ENCODE results near the gene NELFA. TPM values are rescaled to one million over a fixed set of nuclear protein-coding genes. Genes with fewer than 3 reads are reported as not detected.

NELFA gene
- total RNA-seq (10.9 TPM), polyA plus RNA-seq (37.2 TPM)
- long read RNA-seq, donor 1, result 0 reads
- long read RNA-seq, donor 2, result 0 reads
- long read RNA-seq, donor 3, transcript NELFA-202 (11 exons, 3,343 nt), result major isoform, 10 of 12 reads
- long read RNA-seq, donor 3, partial matches to known transcripts, result 0 of 12 reads
- long read RNA-seq, donor 3, other reads (novel, unspliced or antisense), result 0 of 12 reads
- long read RNA-seq, donor 4, partial matches to known transcripts, result 0 of 4 reads
- long read RNA-seq, donor 4, other reads (novel, unspliced or antisense), result 0 of 4 reads
- long read RNA-seq, donor 5, transcript NELFA-202 (11 exons, 3,343 nt), result major isoform, 10 of 12 reads
- long read RNA-seq, donor 5, partial matches to known transcripts, result 0 of 12 reads
- long read RNA-seq, donor 5, other reads (novel, unspliced or antisense), result 0 of 12 reads
- long read RNA-seq, donor 6, transcript NELFA-202 (11 exons, 3,343 nt), result major isoform, 10 of 10 reads
- long read RNA-seq, donor 6, partial matches to known transcripts, result 0 of 10 reads
- long read RNA-seq, donor 6, other reads (novel, unspliced or antisense), result 0 of 10 reads
- long read RNA-seq, donor 7, transcript NELFA-202 (11 exons, 3,343 nt), result major isoform, 5 of 5 reads
- long read RNA-seq, donor 7, partial matches to known transcripts, result 0 of 5 reads
- long read RNA-seq, donor 7, other reads (novel, unspliced or antisense), result 0 of 5 reads
- long read RNA-seq, donor 8, partial matches to known transcripts, result 0 of 3 reads
- long read RNA-seq, donor 8, other reads (novel, unspliced or antisense), result 0 of 3 reads
- long read RNA-seq, donor 9, transcript NELFA-202 (11 exons, 3,343 nt), result major isoform, 7 of 7 reads
- long read RNA-seq, donor 9, partial matches to known transcripts, result 0 of 7 reads
- long read RNA-seq, donor 9, other reads (novel, unspliced or antisense), result 0 of 7 reads
- long read RNA-seq, donor 10, partial matches to known transcripts, result 5 of 9 reads
- long read RNA-seq, donor 10, other reads (novel, unspliced or antisense), result 0 of 9 reads

DNA sequence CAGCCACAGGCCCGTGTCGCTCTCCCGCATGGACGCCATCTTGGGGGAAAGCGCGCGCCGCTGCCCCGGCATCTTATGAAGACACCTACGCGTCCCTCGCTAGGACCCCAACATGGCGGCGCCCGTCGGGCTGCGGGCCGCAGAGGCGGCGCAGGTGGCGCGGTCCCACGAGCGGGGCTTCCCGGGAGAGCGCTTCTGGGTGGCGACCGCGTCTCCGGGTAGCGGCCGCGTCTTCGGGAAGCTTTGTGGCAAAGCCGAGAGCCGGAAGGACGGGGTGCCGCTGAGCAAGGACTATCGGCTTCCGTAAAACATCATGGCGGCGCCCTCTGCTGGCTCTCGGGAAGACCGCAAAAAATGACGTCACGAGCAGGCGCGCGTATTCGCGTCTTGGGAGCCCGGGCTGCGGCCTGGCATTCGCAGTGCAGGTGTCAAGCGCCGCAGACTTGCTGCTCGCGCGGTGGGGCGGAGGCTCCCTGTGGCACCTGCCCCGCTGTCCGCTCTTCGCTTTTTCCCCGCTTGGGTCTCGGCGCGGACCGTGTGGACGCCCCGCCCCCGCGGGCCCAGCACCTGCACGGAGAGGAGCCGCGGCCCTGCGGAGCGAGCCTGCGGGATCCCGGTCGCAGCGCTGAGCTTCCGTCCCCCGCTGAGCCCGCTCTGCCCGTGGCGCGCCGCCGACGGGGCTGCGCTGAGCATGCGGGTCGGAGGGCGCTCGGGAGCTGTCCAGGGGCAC is at the start of gene NELFA:
Gene NELFA, minus strand, starts transcription at position 54 of the 730 bp plus-strand sequence. Its CDS starts 15 bp downstream, at position 39.
- Histone ChIP-seq H3K36me3 (ENCODE audit: control insufficient read depth in 2 of 2, insufficient read depth in 2 of 2, low read length in 1 of 2) (peaks cover 6 to 13% of the 10 kb centered on the region in 2 donors), H3K4me3 (ENCODE audit: low read length in 2 of 2) (peak within 1 kb of the TSS; percentile 93), H3K27me3 (ENCODE audit: control insufficient read depth in 2 of 2, insufficient read depth in 1 of 2, low read length in 1 of 2) (peaks cover 0 to 36% of the 10 kb centered on the region in 2 donors), H3K27ac (ENCODE audit: low read depth in 1 of 2, low read length in 1 of 2) (peak within 1 kb of the TSS; percentile 98 to 99), H3K4me1 (ENCODE audit: control insufficient read depth in 2 of 2, insufficient read depth in 2 of 2, low read length in 2 of 2) (peaks cover 11 to 16% of the 10 kb centered on the region in 2 donors), H3K9me3 (ENCODE audit: control insufficient read depth in 2 of 2, insufficient read depth in 1 of 2, low read length in 1 of 2) (no peaks in the 10 kb centered on the region)
- WGBS, result under 1% methylated on average over 95 of the region's 95 CpGs
- peak; percentile 92 to 99 (median 96) for DNase-seq (ENCODE audit: low read depth in 6 of 9, low spot score in 9 of 9)

DNA sequence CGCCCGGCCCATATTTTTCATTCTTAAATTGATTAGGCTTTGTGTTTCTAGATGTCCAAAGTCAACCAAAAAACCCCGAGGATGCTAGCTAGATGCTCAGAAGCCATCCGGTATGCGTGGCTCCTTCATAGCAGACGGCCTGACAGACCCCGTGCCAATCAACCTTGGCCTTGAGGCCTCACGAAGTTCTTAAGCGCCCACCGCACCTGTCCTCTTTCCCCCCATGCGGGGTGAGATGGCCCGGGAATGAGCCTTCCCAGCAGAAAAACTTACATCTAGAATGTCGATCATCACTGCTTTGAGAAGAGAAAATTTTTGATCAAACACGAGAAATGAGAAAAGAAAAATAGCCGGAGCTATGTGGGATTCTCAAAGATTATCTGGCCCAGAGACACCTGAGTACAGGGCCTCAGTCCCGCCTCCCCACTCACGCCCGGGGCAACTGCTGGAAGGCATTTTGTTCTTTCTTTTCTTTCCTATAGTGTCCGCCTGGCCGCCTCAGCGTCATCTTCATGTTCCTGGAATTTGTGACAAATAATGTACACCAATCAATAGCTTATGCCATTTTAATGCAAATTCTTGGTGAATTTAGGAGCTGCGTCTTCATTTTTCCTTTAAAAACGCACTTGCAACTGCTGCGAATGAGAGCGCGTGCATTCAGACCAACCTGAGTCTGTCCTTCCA is 48.8 kb upstream of the NELFA start:
- 71% methylated on average over 26 of the region's 26 CpGs for WGBS
- H3K4me1 ChIP-seq (ENCODE audit: control insufficient read depth in 2 of 2, insufficient read depth in 2 of 2, low read length in 2 of 2), result peaks cover 3% of the 10 kb centered on the region in 2 donors
- no peak overlapping the region for H3K4me3 ChIP-seq (ENCODE audit: low read length in 2 of 2)
- H3K27me3 ChIP-seq (ENCODE audit: control insufficient read depth in 2 of 2, insufficient read depth in 1 of 2, low read length in 1 of 2), result peaks cover 53 to 83% of the 10 kb centered on the region in 2 donors
- no peak overlapping the region for H3K27ac ChIP-seq (ENCODE audit: low read depth in 1 of 2, low read length in 1 of 2)
- no peaks in the 10 kb centered on the region for H3K36me3 ChIP-seq (ENCODE audit: control insufficient read depth in 2 of 2, insufficient read depth in 2 of 2, low read length in 1 of 2)
- no peaks in the 10 kb centered on the region for H3K9me3 ChIP-seq (ENCODE audit: control insufficient read depth in 2 of 2, insufficient read depth in 1 of 2, low read length in 1 of 2)
- no peak for DNase-seq (ENCODE audit: low read depth in 6 of 9, low spot score in 9 of 9)

DNA sequence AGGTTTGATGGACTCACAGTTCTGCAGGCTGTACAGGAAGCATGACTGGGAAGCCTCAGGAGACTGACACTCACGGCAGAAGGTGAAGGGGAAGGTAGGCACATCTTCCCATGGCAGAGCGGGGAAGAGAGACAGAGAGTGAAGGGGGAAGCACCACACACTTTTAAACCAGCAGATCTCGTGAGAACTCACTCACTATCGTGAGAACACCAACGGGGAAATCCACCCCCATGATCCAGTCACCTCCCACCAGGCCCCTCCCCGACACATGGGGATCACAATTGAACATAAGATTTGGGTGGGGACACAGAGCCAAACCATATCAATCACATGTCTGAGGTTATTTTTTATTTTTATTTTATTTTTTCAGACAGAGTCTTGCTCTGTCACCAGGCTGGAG is 45.4 kb upstream of the NELFA start:
- no peak overlapping the region for H3K27ac ChIP-seq (ENCODE audit: low read depth in 1 of 2, low read length in 1 of 2)
- no peak overlapping the region for H3K4me3 ChIP-seq (ENCODE audit: low read length in 2 of 2)
- peaks cover 36 to 84% of the 10 kb centered on the region in 2 donors for H3K27me3 ChIP-seq (ENCODE audit: control insufficient read depth in 2 of 2, insufficient read depth in 1 of 2, low read length in 1 of 2)
- H3K4me1 ChIP-seq (ENCODE audit: control insufficient read depth in 2 of 2, insufficient read depth in 2 of 2, low read length in 2 of 2), result peaks cover 3% of the 10 kb centered on the region in 2 donors
- DNase-seq (ENCODE audit: low read depth in 6 of 9, low spot score in 9 of 9), result no peak
- WGBS, result 76% methylated on average over 6 of the region's 6 CpGs
- no peaks in the 10 kb centered on the region for H3K36me3 ChIP-seq (ENCODE audit: control insufficient read depth in 2 of 2, insufficient read depth in 2 of 2, low read length in 1 of 2)
- no peaks in the 10 kb centered on the region for H3K9me3 ChIP-seq (ENCODE audit: control insufficient read depth in 2 of 2, insufficient read depth in 1 of 2, low read length in 1 of 2)

DNA sequence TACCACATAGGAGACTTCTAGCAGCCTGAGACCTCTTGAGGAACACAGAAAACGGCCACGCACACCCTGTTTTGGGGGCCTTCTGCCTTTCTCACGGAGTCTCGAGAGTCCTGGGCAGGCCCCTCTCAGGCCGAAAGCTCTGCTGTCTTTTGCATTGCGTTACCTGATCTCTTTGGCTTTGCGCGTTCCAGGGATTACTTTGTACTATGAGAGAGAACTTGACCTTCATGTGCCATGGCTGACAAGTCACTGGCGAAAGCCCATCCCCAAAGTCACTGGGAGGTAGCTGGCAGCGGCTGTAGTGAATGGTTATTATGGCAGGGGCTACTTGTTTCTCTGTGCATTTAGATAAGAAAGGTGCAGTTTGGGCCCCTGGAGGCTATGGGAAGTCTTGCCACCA is 42.3 kb upstream of the NELFA start:
- Histone ChIP-seq H3K4me1 (ENCODE audit: control insufficient read depth in 2 of 2, insufficient read depth in 2 of 2, low read length in 2 of 2) (no peaks in the 10 kb centered on the region), H3K4me3 (ENCODE audit: low read length in 2 of 2) (no peak overlapping the region), H3K9me3 (ENCODE audit: control insufficient read depth in 2 of 2, insufficient read depth in 1 of 2, low read length in 1 of 2) (no peaks in the 10 kb centered on the region), H3K36me3 (ENCODE audit: control insufficient read depth in 2 of 2, insufficient read depth in 2 of 2, low read length in 1 of 2) (no peaks in the 10 kb centered on the region), H3K27ac (ENCODE audit: low read depth in 1 of 2, low read length in 1 of 2) (no peak overlapping the region), H3K27me3 (ENCODE audit: control insufficient read depth in 2 of 2, insufficient read depth in 1 of 2, low read length in 1 of 2) (peaks cover 25 to 86% of the 10 kb centered on the region in 2 donors)
- WGBS, result 84% methylated on average over 10 of the region's 10 CpGs
- DNase-seq (ENCODE audit: low read depth in 6 of 9, low spot score in 9 of 9), result no peak

DNA sequence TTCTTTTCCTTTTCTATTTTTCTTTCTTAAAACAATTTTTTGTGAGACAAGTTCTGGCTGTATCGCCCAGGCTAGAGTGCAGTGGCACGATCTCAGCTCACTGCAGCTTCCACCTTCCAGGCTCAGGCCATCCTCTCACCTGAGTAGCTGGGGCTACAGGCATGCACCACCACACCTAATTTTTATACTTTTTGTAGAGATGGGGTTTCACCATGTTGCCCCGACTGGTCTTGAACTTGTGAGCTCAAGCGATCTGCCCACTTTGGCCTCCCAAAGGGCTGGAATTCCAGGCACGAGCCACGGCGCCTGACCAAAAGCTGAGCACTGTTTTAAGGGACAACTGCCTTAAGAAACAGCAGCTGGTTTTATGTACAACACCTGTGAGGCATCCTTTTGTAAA is 41.0 kb upstream of the NELFA start:
- no peak for DNase-seq (ENCODE audit: low read depth in 6 of 9, low spot score in 9 of 9)
- no peak overlapping the region for H3K27ac ChIP-seq (ENCODE audit: low read depth in 1 of 2, low read length in 1 of 2)
- no peaks in the 10 kb centered on the region for H3K4me1 ChIP-seq (ENCODE audit: control insufficient read depth in 2 of 2, insufficient read depth in 2 of 2, low read length in 2 of 2)
- no peaks in the 10 kb centered on the region for H3K9me3 ChIP-seq (ENCODE audit: control insufficient read depth in 2 of 2, insufficient read depth in 1 of 2, low read length in 1 of 2)
- peaks cover 26 to 88% of the 10 kb centered on the region in 2 donors for H3K27me3 ChIP-seq (ENCODE audit: control insufficient read depth in 2 of 2, insufficient read depth in 1 of 2, low read length in 1 of 2)
- H3K4me3 ChIP-seq (ENCODE audit: low read length in 2 of 2), result no peak overlapping the region
- 96% methylated on average over 7 of the region's 7 CpGs for WGBS
- H3K36me3 ChIP-seq (ENCODE audit: control insufficient read depth in 2 of 2, insufficient read depth in 2 of 2, low read length in 1 of 2), result no peaks in the 10 kb centered on the region

DNA sequence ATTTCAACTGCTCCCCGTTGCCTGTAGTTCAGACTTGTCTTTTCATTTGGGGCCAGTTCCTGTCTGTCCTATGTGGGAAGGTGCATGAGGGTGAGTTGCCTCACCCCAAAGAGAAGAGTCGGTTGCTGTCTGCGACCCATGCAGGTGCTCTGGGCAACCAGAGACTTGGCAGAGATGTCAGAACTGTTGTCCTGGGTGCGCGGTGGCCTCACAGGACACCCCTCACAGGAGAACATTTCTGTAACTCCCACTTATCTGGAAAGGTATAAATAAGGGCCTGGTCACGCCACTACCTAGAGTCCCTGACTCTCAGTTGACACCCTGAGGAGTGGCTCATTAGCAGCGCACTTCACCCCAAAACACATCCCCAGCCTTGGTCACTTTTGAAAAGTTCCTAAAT is 40.6 kb upstream of the NELFA start:
- Histone ChIP-seq H3K4me1 (ENCODE audit: control insufficient read depth in 2 of 2, insufficient read depth in 2 of 2, low read length in 2 of 2) (no peaks in the 10 kb centered on the region), H3K9me3 (ENCODE audit: control insufficient read depth in 2 of 2, insufficient read depth in 1 of 2, low read length in 1 of 2) (peaks cover 0 to 2% of the 10 kb centered on the region in 2 donors), H3K27ac (ENCODE audit: low read depth in 1 of 2, low read length in 1 of 2) (no peak overlapping the region), H3K36me3 (ENCODE audit: control insufficient read depth in 2 of 2, insufficient read depth in 2 of 2, low read length in 1 of 2) (no peaks in the 10 kb centered on the region), H3K27me3 (ENCODE audit: control insufficient read depth in 2 of 2, insufficient read depth in 1 of 2, low read length in 1 of 2) (peaks cover 28 to 90% of the 10 kb centered on the region in 2 donors), H3K4me3 (ENCODE audit: low read length in 2 of 2) (no peak overlapping the region)
- DNase-seq (ENCODE audit: low read depth in 6 of 9, low spot score in 9 of 9), result no peak
- 94% methylated on average over 7 of the region's 7 CpGs for WGBS

DNA sequence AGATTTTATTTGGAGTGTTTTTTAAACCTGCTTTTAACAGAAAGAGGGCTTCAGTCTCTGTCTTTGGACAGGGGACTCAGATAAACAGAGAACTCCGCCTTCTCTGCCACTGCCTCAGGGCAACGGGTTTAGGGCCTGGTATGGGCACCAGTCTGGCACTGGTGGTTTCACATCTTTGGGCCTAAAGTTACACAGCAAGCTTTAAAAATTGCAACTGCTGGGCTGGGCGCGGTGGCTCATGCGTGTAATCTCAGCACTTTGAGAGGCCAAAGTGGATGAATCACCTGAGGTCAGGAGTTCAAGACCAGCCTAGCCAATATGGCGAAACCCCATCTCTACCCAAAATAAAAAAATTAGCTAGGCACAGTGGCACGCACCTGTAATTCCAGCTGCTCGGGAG is 40.1 kb upstream of the NELFA start:
- H3K9me3 ChIP-seq (ENCODE audit: control insufficient read depth in 2 of 2, insufficient read depth in 1 of 2, low read length in 1 of 2), result peaks cover 0 to 2% of the 10 kb centered on the region in 2 donors
- no peaks in the 10 kb centered on the region for H3K4me1 ChIP-seq (ENCODE audit: control insufficient read depth in 2 of 2, insufficient read depth in 2 of 2, low read length in 2 of 2)
- H3K27ac ChIP-seq (ENCODE audit: low read depth in 1 of 2, low read length in 1 of 2), result no peak overlapping the region
- WGBS, result 95% methylated on average over 8 of the region's 8 CpGs
- no peak for DNase-seq (ENCODE audit: low read depth in 6 of 9, low spot score in 9 of 9)
- H3K27me3 ChIP-seq (ENCODE audit: control insufficient read depth in 2 of 2, insufficient read depth in 1 of 2, low read length in 1 of 2), result peaks cover 33 to 91% of the 10 kb centered on the region in 2 donors
- H3K36me3 ChIP-seq (ENCODE audit: control insufficient read depth in 2 of 2, insufficient read depth in 2 of 2, low read length in 1 of 2), result no peaks in the 10 kb centered on the region
- no peak overlapping the region for H3K4me3 ChIP-seq (ENCODE audit: low read length in 2 of 2)
